GM18508 (cell line): ENCODE data around the gene SCD5.
"Not testable (repeated sequence)": the region's sequence is repeated elsewhere in the genome, so short reads cannot be mapped to it uniquely, and the experiment has no call there.

Experiments
- ATAC-seq: cut with Tn5 transposase; IDR thresholded peaks from one replicate; pipeline ENCODE4 v1.9.1; 2021; ENCODE audit warnings: moderate number of reproducible peaks; ENCODE audit not compliant: insufficient read depth, unreplicated experiment

Gene SCD5

GRCh38 chr4:82798168-82799005 lies at the start of gene SCD5:
TSS of gene SCD5 (minus strand) at chr4:82798796. CDS start at chr4:82798537, 259 bp downstream.
- no peak for ATAC-seq

- ATAC-seq, result no peak
These were observed 44.0 kb upstream of the SCD5 start for GRCh38 chr4:82842593-82842992.

DNA sequence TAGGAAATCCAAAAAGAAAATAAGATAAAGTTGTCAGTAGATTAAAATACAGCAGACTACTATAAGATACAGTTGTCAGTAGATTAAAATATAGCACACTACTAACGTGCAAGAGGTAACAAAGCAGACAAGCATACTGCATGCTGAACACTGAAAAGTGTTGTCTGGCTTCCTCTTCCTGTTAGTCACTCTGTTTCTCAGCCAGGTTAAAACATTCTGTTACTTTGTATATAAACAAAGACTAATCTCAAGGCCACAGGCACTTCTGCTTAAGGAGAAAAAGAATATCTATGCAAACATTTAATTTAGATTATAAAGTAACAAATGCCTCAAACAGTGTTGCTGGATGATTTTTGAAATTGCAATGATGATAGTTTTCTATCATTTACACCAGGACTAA lies 41.0 kb upstream of the SCD5 start:
- ATAC-seq, result no peak

- ATAC-seq, result no peak
These were observed 35.2 kb upstream of the SCD5 start for GRCh38 chr4:82833696-82834313.

- not testable (repeated sequence) for ATAC-seq
These were observed 34.5 kb upstream of the SCD5 start for GRCh38 chr4:82833060-82833459.

DNA sequence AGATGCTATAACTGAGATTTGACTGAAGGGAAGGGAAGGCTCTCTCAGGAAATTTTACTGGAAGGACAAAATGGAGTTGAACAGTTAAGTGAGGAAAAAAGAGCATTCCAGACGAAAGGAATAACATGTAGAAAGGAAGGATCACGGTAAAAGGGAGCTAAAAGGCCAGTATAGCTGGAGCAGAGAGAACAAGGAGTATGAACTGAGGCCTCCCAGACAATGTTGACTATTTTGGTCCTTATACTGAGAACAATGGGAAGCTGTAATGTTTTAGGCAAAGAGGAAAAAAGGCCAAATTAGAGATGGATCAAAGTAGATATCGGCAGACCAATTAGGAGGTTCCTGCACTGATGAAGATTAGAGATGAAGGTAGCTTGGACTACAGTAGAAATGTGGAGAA lies 26.8 kb upstream of the SCD5 start:
- ATAC-seq, result no peak

DNA sequence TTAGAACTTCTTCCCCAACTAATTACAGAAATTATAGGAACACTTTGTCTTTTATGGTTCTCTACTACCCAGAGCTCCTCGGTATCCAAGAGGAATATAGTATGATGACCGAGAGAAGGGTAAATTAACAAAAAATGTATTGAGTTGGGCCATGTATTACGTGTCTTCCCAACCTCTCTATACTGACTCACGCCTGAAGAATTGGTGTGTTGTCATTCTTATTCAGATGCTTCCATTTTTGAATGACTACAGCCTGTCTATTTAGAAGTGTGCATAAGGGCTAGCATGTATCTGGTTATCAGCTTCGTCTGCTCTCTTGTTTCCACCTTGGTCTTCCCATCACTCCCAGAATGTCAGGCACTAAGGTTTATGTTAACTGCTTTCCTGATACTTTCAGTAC lies 24.5 kb upstream of the SCD5 start:
- ATAC-seq, result no peak

GRCh38 chr4:82820689-82821088 lies 22.1 kb upstream of the SCD5 start:
- no peak for ATAC-seq

- no peak for ATAC-seq
These were observed 20.4 kb upstream of the SCD5 start for GRCh38 chr4:82818664-82819662.

- ATAC-seq, result not testable (repeated sequence)
These were observed 18.3 kb upstream of the SCD5 start for GRCh38 chr4:82816874-82817273.

DNA sequence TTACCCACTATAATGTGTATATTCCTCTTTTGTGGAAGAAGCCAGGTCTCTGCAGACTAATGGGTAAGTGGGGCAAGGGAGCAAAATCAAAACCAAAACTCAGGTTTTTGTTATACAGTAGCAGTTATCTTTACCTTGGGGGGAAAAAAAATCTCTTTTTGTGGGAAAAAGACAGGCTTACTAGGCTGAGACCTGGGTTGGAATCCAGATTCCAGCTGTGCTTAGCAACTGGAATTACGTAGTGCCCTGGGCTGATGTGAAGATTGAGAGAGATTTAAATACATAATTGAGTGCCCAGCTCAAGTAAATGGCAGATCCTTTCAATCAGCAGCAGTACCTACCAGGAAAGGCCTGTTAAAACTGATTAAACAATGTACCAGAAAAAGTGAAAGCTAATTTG lies 15.4 kb upstream of the SCD5 start:
- ATAC-seq, result no peak

- no peak for ATAC-seq
These were observed 13.3 kb upstream of the SCD5 start for GRCh38 chr4:82811838-82812341.

DNA sequence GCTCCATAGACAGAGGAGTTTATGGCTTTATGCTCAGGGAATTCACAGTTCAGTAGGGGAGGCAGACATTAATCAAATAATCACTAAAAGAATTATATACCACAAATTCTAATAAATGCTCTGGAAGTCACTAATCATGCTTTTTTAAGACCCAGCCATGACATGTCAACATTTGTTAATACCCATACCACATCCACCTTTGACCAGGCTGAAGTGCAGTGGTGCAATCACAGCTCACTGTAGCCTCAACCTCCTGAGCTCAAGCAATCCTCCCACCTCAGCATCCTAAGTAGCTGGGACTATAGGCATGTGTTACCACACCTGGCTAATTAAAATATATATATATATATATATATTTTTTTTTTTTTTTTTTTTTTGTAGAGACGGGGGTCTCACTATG lies 12.8 kb upstream of the SCD5 start:
- ATAC-seq, result no peak

- no peak for ATAC-seq
These were observed 11.6 kb upstream of the SCD5 start for GRCh38 chr4:82810176-82810575.

DNA sequence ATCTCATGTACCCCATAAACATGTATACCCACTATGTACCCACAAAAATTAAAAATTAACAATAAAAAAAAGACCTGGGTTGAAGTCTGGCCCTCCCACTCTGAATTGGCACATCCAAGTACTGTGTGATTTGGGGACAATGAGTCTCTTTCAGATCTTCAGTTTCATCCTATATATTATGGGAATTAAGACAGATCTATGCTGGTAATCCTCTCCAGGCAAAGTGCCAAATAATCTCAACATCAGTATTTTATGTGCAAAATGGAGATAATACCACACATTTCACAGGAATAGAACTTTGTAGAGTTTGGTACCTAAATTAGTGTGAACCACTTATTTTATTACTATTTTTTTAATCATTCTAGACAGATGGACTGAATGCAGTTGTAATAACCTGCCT lies 11.0 kb upstream of the SCD5 start:
- no peak for ATAC-seq

DNA sequence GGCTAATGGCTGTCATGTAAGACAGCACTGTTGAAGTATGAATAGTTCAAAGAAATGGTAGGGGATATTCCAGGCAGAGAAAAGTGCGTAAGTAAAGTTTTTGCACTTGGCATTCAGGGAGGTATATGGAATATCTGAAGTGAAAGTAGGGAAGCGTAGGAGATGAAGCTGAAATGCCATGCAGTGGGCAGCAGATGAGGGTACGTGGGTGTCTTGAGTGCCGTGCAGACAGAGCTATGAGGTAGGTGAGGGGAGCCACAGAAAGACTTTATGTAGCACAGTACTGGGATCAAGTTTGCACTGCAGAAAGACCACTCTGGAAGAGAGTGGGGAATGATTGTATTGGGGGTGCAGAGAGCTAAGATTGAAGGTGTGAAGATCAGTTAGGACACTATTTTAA lies 5.2 kb upstream of the SCD5 start:
- ATAC-seq, result no peak

GRCh38 chr4:82802911-82803310 lies 4.3 kb upstream of the SCD5 start:
- ATAC-seq, result no peak

- no peak for ATAC-seq
These were observed 3.4 kb upstream of the SCD5 start for GRCh38 chr4:82801910-82802521.

- ATAC-seq, result no peak
These were observed 648 bp upstream of the SCD5 start for GRCh38 chr4:82799006-82799881.
